ENCODE data around the gene LEO1.

DNA sequence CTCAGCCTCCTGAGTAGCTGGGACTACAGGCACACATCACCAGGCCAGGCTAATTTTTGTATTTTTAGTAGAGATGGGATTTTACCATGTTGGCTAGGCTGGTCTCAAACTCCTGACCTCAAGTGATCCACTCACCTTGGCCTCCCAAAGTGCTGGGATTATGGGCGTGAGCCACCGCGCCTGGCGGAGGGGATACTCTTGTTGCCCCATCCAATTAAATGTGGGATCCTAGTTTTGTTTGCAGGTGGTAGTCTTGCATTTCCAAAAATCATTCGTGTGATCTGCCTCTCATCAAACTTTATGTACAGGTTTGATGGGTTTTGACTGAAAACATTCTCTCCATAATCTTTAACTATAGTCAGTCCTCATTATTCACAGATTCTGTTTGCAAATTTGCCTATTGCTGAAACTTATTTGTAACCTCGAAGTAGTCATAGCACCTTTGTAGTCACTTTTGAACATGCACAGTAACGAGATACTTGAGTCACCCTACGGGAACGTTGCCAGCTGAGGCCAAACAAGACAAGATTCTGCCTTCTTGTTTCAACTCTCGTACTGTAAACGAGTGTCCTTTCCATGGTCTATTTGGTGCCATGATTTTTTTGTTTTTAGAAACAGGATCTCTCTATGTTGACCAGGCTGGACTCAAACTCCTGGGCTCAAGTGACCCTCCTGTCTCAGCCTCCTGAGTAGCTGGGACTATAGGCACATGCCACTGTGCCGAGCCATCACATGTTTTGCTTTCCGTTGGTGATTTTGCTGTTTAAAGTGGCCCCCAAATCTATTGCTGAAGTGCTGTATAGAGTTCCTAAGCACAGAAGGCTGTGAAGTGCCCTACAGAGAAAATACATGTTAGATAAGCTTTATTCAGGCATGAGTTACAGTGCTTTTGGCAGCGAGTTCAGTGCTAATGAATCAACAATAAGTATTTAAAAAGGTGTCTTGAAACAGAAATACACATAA, 39.3 kb upstream of the LEO1 start:
- no peak for TF ChIP-seq EZH2phosphoT487 (IDR thresholded peaks at IDR 0.05; ENCODE audit: insufficient read depth, low read depth)
- TF ChIP-seq EZH2 (IDR thresholded peaks at IDR 0.05; ENCODE audit: insufficient read depth, poor library complexity, severe bottlenecking) = no peak

Data from GM23248 (cell line).